Anterior cingulate cortex (tissue), 58 donors: ENCODE data around the gene OR5J2.
"Not testable (repeated sequence)": the region's sequence is repeated elsewhere in the genome, so short reads cannot be mapped to it uniquely, and the experiment has no call there.

Source experiments
- DNase-seq, 58 donors: peaks; one replicate each; lab custom pipeline; 2025; lab: John Stamatoyannopoulos, UW

The OR5J2 gene

GRCh38 chr11:56176318-56176717 is at the start of gene OR5J2:
TSS of gene OR5J2 (plus strand) at chr11:56176618. CDS start at chr11:56176618, 0 bp downstream.
- DNase-seq: no peak

- no peak for DNase-seq
Observed at GRCh38 chr11:56140151-56140661, 36.2 kb upstream of the OR5J2 start, which contains the start of gene OR8J3. TSS of gene OR8J3 (minus strand) at chr11:56140201. CDS start at chr11:56137718, 2,483 bp downstream.

- not testable (repeated sequence) for DNase-seq
Observed at GRCh38 chr11:56143681-56144080, 32.7 kb upstream of the OR5J2 start.

GRCh38 chr11:56151376-56151775 is 25.0 kb upstream of the OR5J2 start:
- DNase-seq: no peak

- no peak for DNase-seq
Observed at GRCh38 chr11:56152333-56152732, 24.1 kb upstream of the OR5J2 start.

- no peak for DNase-seq
Observed at GRCh38 chr11:56160217-56160616, 16.2 kb upstream of the OR5J2 start, which contains the start of gene OR8K5. TSS of gene OR8K5 (minus strand) at chr11:56160317. CDS start at chr11:56160317, 0 bp downstream.

- DNase-seq: no peak
Observed at GRCh38 chr11:56163804-56164203, 12.6 kb upstream of the OR5J2 start.

GRCh38 chr11:56172256-56172830 is 4.1 kb upstream of the OR5J2 start:
- no peak for DNase-seq

GRCh38 chr11:56183459-56183858 is 7.0 kb downstream of the OR5J2 start:
- no peak for DNase-seq

- DNase-seq: no peak
Observed at GRCh38 chr11:56188602-56189001, 12.2 kb downstream of the OR5J2 start.

GRCh38 chr11:56196705-56197104 is 20.3 kb downstream of the OR5J2 start:
- no peak for DNase-seq

- DNase-seq: no peak
Observed at GRCh38 chr11:56197367-56197766, 20.9 kb downstream of the OR5J2 start.

- DNase-seq: no peak
Observed at GRCh38 chr11:56207790-56208189, 31.4 kb downstream of the OR5J2 start.

- DNase-seq: no peak
Observed at GRCh38 chr11:56214537-56214936, 38.1 kb downstream of the OR5J2 start.

GRCh38 chr11:56219735-56220134 is 43.3 kb downstream of the OR5J2 start:
- not testable (repeated sequence) for DNase-seq
